OCI-LY7 (cell line): ENCODE results near the gene USP46. TPM values are rescaled to one million over a fixed set of nuclear protein-coding genes. Genes with fewer than 3 reads are reported as not detected.

Source experiments
- BruUV-seq: library from RNA; stranded (reverse); fragments of 400-500 nt; replicated peaks from 2 replicates; lab custom pipeline; 2021; lab: Mats Ljungman, UMichigan
- CTCF ChIA-PET: fragments of 300-600 bp; sonication (Branson Sonifier 250); formaldehyde crosslinking; loops from one replicate; lab custom pipeline; 2022; ENCODE audit warnings: antibody characterized with exemption; ENCODE audit not compliant: unreplicated experiment; lab: Charles Lee
- POLR2A ChIA-PET: fragments of 300-600 bp; sonication (Branson Sonifier 250); formaldehyde crosslinking; loops from one replicate; lab custom pipeline; 2022; ENCODE audit warnings: antibody characterized with exemption; lab: Charles Lee
- DNase-seq: peaks from one replicate; pipeline ENCODE4 v3.0.0-alpha.2; 2015; ENCODE audit warnings: low spot score
- H2AFZ ChIP-seq: fragments of 200-600 bp; sonication (generic), shearing (Covaris generic); 2 replicates; pipeline ENCODE4 v1.6.1; 2014; ENCODE audit warnings: mild to moderate bottlenecking, antibody characterized with exemption, low read length, moderate library complexity
- H3K27ac ChIP-seq: fragments of 200-600 bp; sonication (generic); 2 replicates; pipeline ENCODE4 v1.5.1; 2014; ENCODE audit warnings: mixed run types, low read depth, mild to moderate bottlenecking, moderate library complexity, low read length, inconsistent platforms; ENCODE audit not compliant: poor library complexity, severe bottlenecking
- H3K36me3 ChIP-seq: fragments of 200-600 bp; sonication (generic); 2 replicates; pipeline ENCODE4 v1.6.1; 2014; ENCODE audit warnings: mild to moderate bottlenecking, antibody characterized with exemption, low read length, moderate library complexity, mixed read lengths; ENCODE audit not compliant: insufficient read depth
- H3K4me1 ChIP-seq: fragments of 200-600 bp; sonication (generic); 2 replicates; pipeline ENCODE4 v1.5.1; 2014; ENCODE audit warnings: mild to moderate bottlenecking, low read length; ENCODE audit not compliant: insufficient read depth, poor library complexity, severe bottlenecking
- H3K4me2 ChIP-seq: fragments of 200-600 bp; sonication (generic); 2 replicates; pipeline ENCODE4 v1.6.1; 2014; ENCODE audit warnings: mild to moderate bottlenecking, low read length
- H3K4me3 ChIP-seq: fragments of 200-600 bp; sonication (generic); 2 replicates; pipeline ENCODE4 v1.5.1; 2014; ENCODE audit warnings: mild to moderate bottlenecking, low read depth, low read length; ENCODE audit not compliant: poor library complexity, severe bottlenecking
- H3K79me2 ChIP-seq: fragments of 200-600 bp; sonication (generic); 2 replicates; pipeline ENCODE4 v1.6.1; 2016; ENCODE audit warnings: low read depth, mild to moderate bottlenecking, low read length, moderate library complexity, mixed read lengths; ENCODE audit not compliant: insufficient read depth
- H3K9me2 ChIP-seq: fragments of 200-600 bp; sonication (generic); 2 replicates; pipeline ENCODE4 v1.6.1; 2016; ENCODE audit warnings: mild to moderate bottlenecking, low read length, mixed read lengths; ENCODE audit not compliant: insufficient read depth
- H3K9me3 ChIP-seq: fragments of 200-600 bp; sonication (generic); 2 replicates; pipeline ENCODE4 v1.6.1; 2014; ENCODE audit warnings: mild to moderate bottlenecking, mixed run types, low read length, mixed read lengths
- H4K20me1 ChIP-seq: fragments of 200-600 bp; sonication (generic); 2 replicates; pipeline ENCODE4 v1.6.1; 2014; ENCODE audit warnings: mild to moderate bottlenecking, antibody characterized with exemption, low read length, moderate library complexity, mixed read lengths; ENCODE audit not compliant: insufficient read depth
- CTCF ChIP-seq: fragments of 200-600 bp; sonication (generic); conservative IDR thresholded peaks from 2 replicates; pipeline ENCODE4 v1.5.1; 2014; ENCODE audit warnings: mild to moderate bottlenecking, antibody characterized with exemption, low read length, moderate library complexity, mixed read lengths
- EZH2phosphoT487 ChIP-seq: fragments of 200-600 bp; sonication (generic); IDR thresholded peaks from 2 replicates; pipeline ENCODE4 v1.6.1; 2018; ENCODE audit warnings: low read depth, borderline replicate concordance, mild to moderate bottlenecking, mixed run types, antibody characterized with exemption, low read length, moderate library complexity, mixed read lengths
- intact Hi-C: fragments of 100-400 bp; cut with micrococcal nuclease; formaldehyde crosslinking; loops from one replicate; pipeline ENCODE4 v1.10.0; 2022; ENCODE audit not compliant: unreplicated experiment
- total RNA-seq, 2 experiments: library from RNA; depleted of rRNA in 1 of 2; stranded (reverse); fragments of >200 nt in 1 of 2; shearing (Covaris generic) in 1 of 2; gene quantifications; 2 replicates each; pipeline ENCODE4 v1.2.3, GENCODE V29; 2014 to 2022

USP46 gene
- total RNA-seq, 2 experiments from 2014 or later: 5.4 to 15.8 TPM

GRCh38 chr4:52617336-52618020 is 41.6 kb downstream of the USP46 start:
- Histone ChIP-seq H3K4me2 (no peak overlapping the region), H3K27ac (no peak overlapping the region), H3K79me2 (no peaks in the 10 kb centered on the region), H3K9me3 (no peaks in the 10 kb centered on the region), H3K9me2 (no peaks in the 10 kb centered on the region), H2AFZ (no peak overlapping the region), H3K4me3 (no peak overlapping the region), H3K36me3 (0 out of 2 replicates have a peak, but pooled peaks cover 5% of the 10 kb centered on the region), H4K20me1 (no peaks in the 10 kb centered on the region), H3K4me1 (no peaks in the 10 kb centered on the region)
- TF ChIP-seq EZH2phosphoT487: no peak
- TF ChIP-seq CTCF: no peak
- intact Hi-C loops: no loop called here
- ChIA-PET CTCF (no interaction called here), POLR2A (interaction anchor here (0.7 kb wide), 2 partner anchors 131 to 398 kb away, joined by 3 read pairs; no protein-coding TSS in a partner anchor)
- no peak for DNase-seq
- BruUV-seq: no TSS peak

- no TSS peak for BruUV-seq
- intact Hi-C loops: no loop called here
Measured at GRCh38 chr4:52614241-52614640, 44.9 kb downstream of the USP46 start.

More at GRCh38 chr4:52614241-52614640, 44.9 kb downstream of the USP46 start:
- ChIA-PET CTCF (no interaction called here), POLR2A (no interaction called here)
- no peak overlapping the region for H2AFZ ChIP-seq
- H3K79me2 ChIP-seq: no peaks in the 10 kb centered on the region
- no peak overlapping the region for H3K4me2 ChIP-seq
- no peaks in the 10 kb centered on the region for H3K9me2 ChIP-seq
- H3K36me3 ChIP-seq: peaks cover 12% of the 10 kb centered on the region
- TF ChIP-seq CTCF: no peak
- no peak for TF ChIP-seq EZH2phosphoT487
- no peak overlapping the region for H3K4me3 ChIP-seq
- H4K20me1 ChIP-seq: no peaks in the 10 kb centered on the region
- no peak for DNase-seq
- no peaks in the 10 kb centered on the region for H3K9me3 ChIP-seq
- no peaks in the 10 kb centered on the region for H3K4me1 ChIP-seq
- no peak overlapping the region for H3K27ac ChIP-seq
